K562 (cell line): ENCODE results near the gene PACRG. TPM values are rescaled to one million over a fixed set of nuclear protein-coding genes. Genes with fewer than 3 reads are reported as not detected.

ENCODE experiments used
- CBX1 ChIP-seq: sonication (generic); IDR thresholded peaks from 2 replicates; pipeline ENCODE4 v1.6.1; 2016; ENCODE audit warnings: antibody characterized with exemption, low read depth, mild to moderate bottlenecking
- CHCHD3 ChIP-seq: fragments of 250-450 bp; sonication (Bioruptor Pico); IDR thresholded peaks from 2 replicates; pipeline ENCODE4 v2.1.2; 2022; ENCODE audit warnings: mild to moderate bottlenecking
- KDM2B ChIP-seq: fragments of 250-450 bp; sonication (Bioruptor Pico); IDR thresholded peaks from 2 replicates; pipeline ENCODE4 v1.8.0; 2021; ENCODE audit warnings: mild to moderate bottlenecking, moderate library complexity
- polyA plus RNA-seq, 8 experiments: library from polyadenylated mRNA; depleted of rRNA in 4 of 8; stranded (reverse) in 5 of 8; unstranded in 3 of 8; fragments of >200 nt; fragmentation: Nextera tagmentation in 2 of 8; fragmentation: Illumina TruSeq in 1 of 8; extraction: Ambion mirVana in 2 of 8; extraction: Trizol in 1 of 8; gene quantifications; 2 replicates each; pipeline versions ENCODE4 v1.2.1 to v1.2.3, GENCODE V29; 2011 to 2014; ENCODE audit warnings: inconsistent platforms in 1 of 8, missing spikeins in 1 of 8
- total RNA-seq, 7 experiments: library from RNA; depleted of rRNA in 6 of 7; stranded (reverse); fragments of >200 nt in 6 of 7; fragmentation: Illumina TruSeq in 2 of 7; extraction: Trizol in 2 of 7; gene quantifications; 2 replicates each; pipeline versions ENCODE4 v1.2.1 to v1.2.3, GENCODE V29; 2011 to 2021; ENCODE audit warnings: low replicate concordance in 1 of 7
- TF ChIP-seq, protein P1 (sequence below): sonication (generic); formaldehyde crosslinking; IDR thresholded peaks from 2 replicates; pipeline ENCODE4 v1.8.1; 2023; ENCODE audit warnings: mild to moderate bottlenecking, missing genetic modification reagents, moderate library complexity
- TF ChIP-seq, protein P2 (sequence below): sonication (generic); formaldehyde crosslinking; IDR thresholded peaks from 2 replicates; pipeline ENCODE4 v1.8.0; 2023; ENCODE audit warnings: mild to moderate bottlenecking, missing genetic modification reagents
- TF ChIP-seq, protein P3 (sequence below): sonication (generic); formaldehyde crosslinking; IDR thresholded peaks from 2 replicates; pipeline ENCODE4 v1.8.0; 2023; ENCODE audit warnings: missing genetic modification reagents, mild to moderate bottlenecking, borderline replicate concordance
- TF ChIP-seq, protein P4 (sequence below): fragments of 450-650 bp; IDR thresholded peaks from 2 replicates; pipeline ENCODE4 v1.6.1; 2016

PACRG gene
- total and polyA plus RNA-seq, 9 of the 15 experiments (the other 6 are each of a cell fraction or from before 2014, with no cell fraction given), result 0.04 TPM; not detected in 8

DNA sequence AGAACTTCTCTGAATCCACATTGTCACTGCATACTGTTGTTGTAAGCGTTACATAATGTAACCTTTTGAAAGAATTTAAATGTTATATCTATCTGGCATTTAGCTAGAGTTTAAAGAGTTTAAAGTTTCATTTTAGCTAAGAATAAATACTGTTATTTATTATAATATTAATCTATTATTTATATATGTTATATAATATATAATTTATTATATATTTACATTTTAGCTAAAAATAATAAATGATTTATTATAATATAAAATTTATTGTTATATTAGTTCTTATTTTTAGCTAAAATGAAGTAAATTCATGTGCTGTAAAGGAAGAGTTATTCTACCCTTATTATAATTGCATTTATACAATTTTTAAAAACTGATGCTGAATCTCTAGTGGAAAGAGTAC, 431.3 kb downstream of the PACRG start (continued):
- TF ChIP-seq, protein P1, sequence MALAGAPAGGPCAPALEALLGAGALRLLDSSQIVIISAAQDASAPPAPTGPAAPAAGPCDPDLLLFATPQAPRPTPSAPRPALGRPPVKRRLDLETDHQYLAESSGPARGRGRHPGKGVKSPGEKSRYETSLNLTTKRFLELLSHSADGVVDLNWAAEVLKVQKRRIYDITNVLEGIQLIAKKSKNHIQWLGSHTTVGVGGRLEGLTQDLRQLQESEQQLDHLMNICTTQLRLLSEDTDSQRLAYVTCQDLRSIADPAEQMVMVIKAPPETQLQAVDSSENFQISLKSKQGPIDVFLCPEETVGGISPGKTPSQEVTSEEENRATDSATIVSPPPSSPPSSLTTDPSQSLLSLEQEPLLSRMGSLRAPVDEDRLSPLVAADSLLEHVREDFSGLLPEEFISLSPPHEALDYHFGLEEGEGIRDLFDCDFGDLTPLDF (CRISPR knock-in tag), result no peak
- TF ChIP-seq CBX1, result no peak
- no peak for TF ChIP-seq KDM2B (CRISPR knock-in tag)
- TF ChIP-seq CHCHD3 (CRISPR knock-in tag), result no peak
- TF ChIP-seq, protein P2, sequence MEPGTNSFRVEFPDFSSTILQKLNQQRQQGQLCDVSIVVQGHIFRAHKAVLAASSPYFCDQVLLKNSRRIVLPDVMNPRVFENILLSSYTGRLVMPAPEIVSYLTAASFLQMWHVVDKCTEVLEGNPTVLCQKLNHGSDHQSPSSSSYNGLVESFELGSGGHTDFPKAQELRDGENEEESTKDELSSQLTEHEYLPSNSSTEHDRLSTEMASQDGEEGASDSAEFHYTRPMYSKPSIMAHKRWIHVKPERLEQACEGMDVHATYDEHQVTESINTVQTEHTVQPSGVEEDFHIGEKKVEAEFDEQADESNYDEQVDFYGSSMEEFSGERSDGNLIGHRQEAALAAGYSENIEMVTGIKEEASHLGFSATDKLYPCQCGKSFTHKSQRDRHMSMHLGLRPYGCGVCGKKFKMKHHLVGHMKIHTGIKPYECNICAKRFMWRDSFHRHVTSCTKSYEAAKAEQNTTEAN (CRISPR knock-in tag), result no peak
- TF ChIP-seq, protein P3, sequence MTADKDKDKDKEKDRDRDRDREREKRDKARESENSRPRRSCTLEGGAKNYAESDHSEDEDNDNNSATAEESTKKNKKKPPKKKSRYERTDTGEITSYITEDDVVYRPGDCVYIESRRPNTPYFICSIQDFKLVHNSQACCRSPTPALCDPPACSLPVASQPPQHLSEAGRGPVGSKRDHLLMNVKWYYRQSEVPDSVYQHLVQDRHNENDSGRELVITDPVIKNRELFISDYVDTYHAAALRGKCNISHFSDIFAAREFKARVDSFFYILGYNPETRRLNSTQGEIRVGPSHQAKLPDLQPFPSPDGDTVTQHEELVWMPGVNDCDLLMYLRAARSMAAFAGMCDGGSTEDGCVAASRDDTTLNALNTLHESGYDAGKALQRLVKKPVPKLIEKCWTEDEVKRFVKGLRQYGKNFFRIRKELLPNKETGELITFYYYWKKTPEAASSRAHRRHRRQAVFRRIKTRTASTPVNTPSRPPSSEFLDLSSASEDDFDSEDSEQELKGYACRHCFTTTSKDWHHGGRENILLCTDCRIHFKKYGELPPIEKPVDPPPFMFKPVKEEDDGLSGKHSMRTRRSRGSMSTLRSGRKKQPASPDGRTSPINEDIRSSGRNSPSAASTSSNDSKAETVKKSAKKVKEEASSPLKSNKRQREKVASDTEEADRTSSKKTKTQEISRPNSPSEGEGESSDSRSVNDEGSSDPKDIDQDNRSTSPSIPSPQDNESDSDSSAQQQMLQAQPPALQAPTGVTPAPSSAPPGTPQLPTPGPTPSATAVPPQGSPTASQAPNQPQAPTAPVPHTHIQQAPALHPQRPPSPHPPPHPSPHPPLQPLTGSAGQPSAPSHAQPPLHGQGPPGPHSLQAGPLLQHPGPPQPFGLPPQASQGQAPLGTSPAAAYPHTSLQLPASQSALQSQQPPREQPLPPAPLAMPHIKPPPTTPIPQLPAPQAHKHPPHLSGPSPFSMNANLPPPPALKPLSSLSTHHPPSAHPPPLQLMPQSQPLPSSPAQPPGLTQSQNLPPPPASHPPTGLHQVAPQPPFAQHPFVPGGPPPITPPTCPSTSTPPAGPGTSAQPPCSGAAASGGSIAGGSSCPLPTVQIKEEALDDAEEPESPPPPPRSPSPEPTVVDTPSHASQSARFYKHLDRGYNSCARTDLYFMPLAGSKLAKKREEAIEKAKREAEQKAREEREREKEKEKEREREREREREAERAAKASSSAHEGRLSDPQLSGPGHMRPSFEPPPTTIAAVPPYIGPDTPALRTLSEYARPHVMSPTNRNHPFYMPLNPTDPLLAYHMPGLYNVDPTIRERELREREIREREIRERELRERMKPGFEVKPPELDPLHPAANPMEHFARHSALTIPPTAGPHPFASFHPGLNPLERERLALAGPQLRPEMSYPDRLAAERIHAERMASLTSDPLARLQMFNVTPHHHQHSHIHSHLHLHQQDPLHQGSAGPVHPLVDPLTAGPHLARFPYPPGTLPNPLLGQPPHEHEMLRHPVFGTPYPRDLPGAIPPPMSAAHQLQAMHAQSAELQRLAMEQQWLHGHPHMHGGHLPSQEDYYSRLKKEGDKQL (CRISPR knock-in tag), result no peak
- TF ChIP-seq, protein P4, sequence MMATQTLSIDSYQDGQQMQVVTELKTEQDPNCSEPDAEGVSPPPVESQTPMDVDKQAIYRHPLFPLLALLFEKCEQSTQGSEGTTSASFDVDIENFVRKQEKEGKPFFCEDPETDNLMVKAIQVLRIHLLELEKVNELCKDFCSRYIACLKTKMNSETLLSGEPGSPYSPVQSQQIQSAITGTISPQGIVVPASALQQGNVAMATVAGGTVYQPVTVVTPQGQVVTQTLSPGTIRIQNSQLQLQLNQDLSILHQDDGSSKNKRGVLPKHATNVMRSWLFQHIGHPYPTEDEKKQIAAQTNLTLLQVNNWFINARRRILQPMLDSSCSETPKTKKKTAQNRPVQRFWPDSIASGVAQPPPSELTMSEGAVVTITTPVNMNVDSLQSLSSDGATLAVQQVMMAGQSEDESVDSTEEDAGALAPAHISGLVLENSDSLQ, result no peak
